PFSK-1 (cell line): ENCODE measurements around the gene RAD17.

Experiments
- FOXP2 ChIP-seq: optimal IDR thresholded peaks from 2 replicates; pipeline ENCODE3; 2011; ENCODE audit warnings: borderline replicate concordance, control low read depth, inconsistent platforms; ENCODE audit not compliant: insufficient read depth; ENCODE audit errors: extremely low read length, extremely low read depth
- POLR2AphosphoS5 ChIP-seq: IDR thresholded peaks from 2 replicates; pipeline ENCODE4 v1.6.1; 2012; ENCODE audit warnings: low read depth, mild to moderate bottlenecking, control low read depth, low read length, moderate library complexity
- SIN3A ChIP-seq: IDR thresholded peaks from 2 replicates; pipeline ENCODE4 v1.6.1; 2012; ENCODE audit warnings: mild to moderate bottlenecking, low read length, moderate library complexity, borderline replicate concordance; ENCODE audit not compliant: insufficient read depth
- TAF1 ChIP-seq: IDR thresholded peaks from 2 replicates; pipeline ENCODE4 v1.6.1; 2012; ENCODE audit warnings: low read length, control low read depth, borderline replicate concordance; ENCODE audit not compliant: insufficient read depth
- TF ChIP-seq, protein P1 (sequence below), 2 experiments: IDR thresholded peaks; 2 replicates each; pipeline versions ENCODE4 v1.6.1 to v1.8.0; 2011 to 2012; ENCODE audit warnings: low read depth in 2 of 2, low read length in 2 of 2, control low read depth in 1 of 2, inconsistent platforms in 1 of 2, mild to moderate bottlenecking in 1 of 2, moderate library complexity in 1 of 2; ENCODE audit not compliant: insufficient read depth in 1 of 2

The RAD17 gene

DNA sequence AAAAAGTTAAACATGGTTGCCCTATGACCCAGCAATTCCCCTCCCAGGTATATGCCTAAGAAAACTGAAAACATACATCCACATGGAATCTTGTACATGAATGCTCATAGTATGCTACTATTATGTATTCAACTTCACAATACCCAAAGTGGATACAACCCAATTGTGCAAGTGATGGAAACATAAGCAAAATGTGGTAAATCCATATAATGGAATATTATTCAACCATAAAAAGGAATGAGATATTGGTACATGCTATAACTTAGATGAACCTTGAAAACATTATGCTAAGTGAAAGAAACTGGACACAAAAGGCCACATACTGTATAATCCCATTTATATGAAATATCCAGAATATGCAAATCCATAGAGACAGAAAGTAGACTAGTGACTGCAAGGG is 19.0 kb upstream of the RAD17 start:
- TF ChIP-seq FOXP2 (no peak), TAF1 (no peak), SIN3A (no peak), POLR2AphosphoS5 (no peak)
- TF ChIP-seq, protein P1, sequence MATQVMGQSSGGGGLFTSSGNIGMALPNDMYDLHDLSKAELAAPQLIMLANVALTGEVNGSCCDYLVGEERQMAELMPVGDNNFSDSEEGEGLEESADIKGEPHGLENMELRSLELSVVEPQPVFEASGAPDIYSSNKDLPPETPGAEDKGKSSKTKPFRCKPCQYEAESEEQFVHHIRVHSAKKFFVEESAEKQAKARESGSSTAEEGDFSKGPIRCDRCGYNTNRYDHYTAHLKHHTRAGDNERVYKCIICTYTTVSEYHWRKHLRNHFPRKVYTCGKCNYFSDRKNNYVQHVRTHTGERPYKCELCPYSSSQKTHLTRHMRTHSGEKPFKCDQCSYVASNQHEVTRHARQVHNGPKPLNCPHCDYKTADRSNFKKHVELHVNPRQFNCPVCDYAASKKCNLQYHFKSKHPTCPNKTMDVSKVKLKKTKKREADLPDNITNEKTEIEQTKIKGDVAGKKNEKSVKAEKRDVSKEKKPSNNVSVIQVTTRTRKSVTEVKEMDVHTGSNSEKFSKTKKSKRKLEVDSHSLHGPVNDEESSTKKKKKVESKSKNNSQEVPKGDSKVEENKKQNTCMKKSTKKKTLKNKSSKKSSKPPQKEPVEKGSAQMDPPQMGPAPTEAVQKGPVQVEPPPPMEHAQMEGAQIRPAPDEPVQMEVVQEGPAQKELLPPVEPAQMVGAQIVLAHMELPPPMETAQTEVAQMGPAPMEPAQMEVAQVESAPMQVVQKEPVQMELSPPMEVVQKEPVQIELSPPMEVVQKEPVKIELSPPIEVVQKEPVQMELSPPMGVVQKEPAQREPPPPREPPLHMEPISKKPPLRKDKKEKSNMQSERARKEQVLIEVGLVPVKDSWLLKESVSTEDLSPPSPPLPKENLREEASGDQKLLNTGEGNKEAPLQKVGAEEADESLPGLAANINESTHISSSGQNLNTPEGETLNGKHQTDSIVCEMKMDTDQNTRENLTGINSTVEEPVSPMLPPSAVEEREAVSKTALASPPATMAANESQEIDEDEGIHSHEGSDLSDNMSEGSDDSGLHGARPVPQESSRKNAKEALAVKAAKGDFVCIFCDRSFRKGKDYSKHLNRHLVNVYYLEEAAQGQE (IDR thresholded peaks at IDR 0.05; ENCODE audit: insufficient read depth in 1 of 2, low read depth in 2 of 2, low read length in 2 of 2): no peak

DNA sequence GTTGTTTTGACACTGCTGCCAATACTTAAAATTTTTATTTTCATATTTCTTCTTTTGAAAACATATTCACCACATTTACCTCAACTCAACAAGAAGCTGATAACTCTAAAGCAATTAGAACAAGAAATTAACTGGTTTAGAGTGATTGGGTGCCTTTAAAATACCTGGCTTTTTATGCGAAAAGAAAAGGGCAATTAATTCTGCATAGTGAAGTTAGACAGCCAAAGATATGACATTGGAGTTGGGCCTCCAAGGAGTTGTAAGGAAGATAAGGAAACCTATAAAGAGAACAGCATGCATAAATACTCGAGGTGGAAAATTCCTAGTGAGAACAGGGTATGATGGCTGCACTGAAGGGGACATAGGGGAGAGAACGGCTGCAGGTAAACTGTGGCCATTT is 9.9 kb upstream of the RAD17 start:
- TF ChIP-seq SIN3A (no peak), TAF1 (no peak), FOXP2 (no peak), POLR2AphosphoS5 (no peak)
- TF ChIP-seq, protein P1 (IDR thresholded peaks at IDR 0.05; ENCODE audit: insufficient read depth in 1 of 2, low read depth in 2 of 2, low read length in 2 of 2): no peak

DNA sequence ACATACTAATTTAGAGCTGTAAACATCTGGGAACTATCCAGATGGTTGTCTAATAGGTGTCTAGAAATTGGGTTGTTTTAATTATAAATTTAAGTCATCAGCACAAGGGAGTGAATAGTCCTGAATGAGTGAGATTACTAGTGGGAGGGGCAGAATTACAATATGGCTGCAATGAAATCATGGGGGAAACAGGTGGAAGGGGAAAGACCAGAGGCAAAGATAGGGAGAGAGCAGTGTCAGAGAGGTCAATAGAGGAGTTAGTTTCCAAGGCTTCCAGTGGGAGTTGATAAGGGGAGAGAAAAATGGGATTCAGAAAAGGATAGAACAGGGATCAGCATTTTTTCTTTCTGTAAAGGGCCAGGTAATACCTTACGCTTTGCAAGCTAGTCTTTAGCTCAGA is 9.2 kb upstream of the RAD17 start:
- TF ChIP-seq SIN3A (no peak), FOXP2 (no peak), POLR2AphosphoS5 (no peak), TAF1 (no peak)
- TF ChIP-seq, protein P1 (IDR thresholded peaks at IDR 0.05; ENCODE audit: insufficient read depth in 1 of 2, low read depth in 2 of 2, low read length in 2 of 2): no peak

DNA sequence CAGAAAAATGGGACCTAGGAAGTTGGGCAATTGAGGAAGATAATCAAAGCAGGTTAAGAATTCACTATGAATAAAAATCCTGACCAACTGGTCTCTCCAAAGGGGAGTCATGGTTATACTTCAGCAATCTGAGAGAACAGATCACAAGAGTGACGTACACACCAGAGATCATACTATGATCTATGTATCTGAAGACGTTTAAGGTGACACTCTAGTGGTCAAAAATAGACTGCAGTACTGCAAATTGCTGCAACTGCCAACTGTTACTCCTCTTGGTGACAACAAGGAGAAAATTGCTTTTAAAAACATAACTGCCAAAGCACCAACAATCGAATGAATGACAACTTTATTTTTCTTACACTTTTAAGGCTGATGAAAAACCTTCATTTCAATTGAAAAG is 5.2 kb upstream of the RAD17 start:
- TF ChIP-seq POLR2AphosphoS5 (no peak), FOXP2 (no peak), TAF1 (no peak), SIN3A (no peak)
- TF ChIP-seq, protein P1 (IDR thresholded peaks at IDR 0.05; ENCODE audit: insufficient read depth in 1 of 2, low read depth in 2 of 2, low read length in 2 of 2): no peak

DNA sequence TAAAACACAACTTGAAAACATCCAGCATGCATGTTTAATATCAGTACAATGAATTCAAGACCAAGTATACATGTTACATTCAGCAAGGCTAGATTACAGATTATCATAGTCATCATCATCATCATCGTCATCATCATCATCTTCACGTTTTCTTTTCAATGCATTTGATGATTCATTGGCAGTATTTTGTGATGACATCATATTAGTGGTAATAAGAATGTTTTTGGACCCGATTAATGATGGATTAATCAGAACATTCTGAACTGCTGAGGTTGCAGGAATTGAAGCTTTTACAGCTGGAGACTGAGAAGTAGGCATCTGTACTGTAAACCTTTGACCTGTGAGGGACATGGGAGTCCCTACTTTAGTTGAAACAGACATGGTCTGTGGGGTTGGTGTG is 4.8 kb upstream of the RAD17 start:
- TF ChIP-seq FOXP2 (no peak), POLR2AphosphoS5 (no peak), TAF1 (no peak), SIN3A (no peak)
- TF ChIP-seq, protein P1 (IDR thresholded peaks at IDR 0.05; ENCODE audit: insufficient read depth in 1 of 2, low read depth in 2 of 2, low read length in 2 of 2): no peak
